Measurements from ENCODE around the gene FAM217B.

Gene FAM217B

GRCh38 chr20:59940129-59940955 lies at the start of gene FAM217B, which contains the start of gene PPP1R3D:
Gene FAM217B, plus strand, starts transcription at chr20:59940389. Its CDS starts 3,555 bp downstream, at chr20:59943944.
Gene PPP1R3D, minus strand, starts transcription at chr20:59940305. Its CDS starts 374 bp downstream, at chr20:59939931.
- peak; percentile 64 to 97 (median 91) for DNase-seq

GRCh38 chr20:59891581-59891980 lies 48.6 kb upstream of the FAM217B start:
- DNase-seq: no peak

- no peak for DNase-seq
These were observed 44.3 kb upstream of the FAM217B start for GRCh38 chr20:59895908-59896307.

- DNase-seq: no peak
These were observed 37.7 kb upstream of the FAM217B start for GRCh38 chr20:59902470-59902869.

- no peak for DNase-seq
These were observed 36.6 kb upstream of the FAM217B start for GRCh38 chr20:59903621-59904020.

- no peak for DNase-seq
These were observed 31.3 kb upstream of the FAM217B start for GRCh38 chr20:59908855-59909254.

- DNase-seq: no peak
These were observed 29.1 kb upstream of the FAM217B start for GRCh38 chr20:59911041-59911440.

- no peak for DNase-seq
These were observed 27.6 kb upstream of the FAM217B start for GRCh38 chr20:59912609-59913008.

GRCh38 chr20:59920944-59921343 lies 19.2 kb upstream of the FAM217B start:
- no peak for DNase-seq

GRCh38 chr20:59923514-59923913 lies 16.7 kb upstream of the FAM217B start:
- DNase-seq: no peak

GRCh38 chr20:59925359-59925758 lies 14.8 kb upstream of the FAM217B start:
- DNase-seq: no peak

- no peak for DNase-seq
These were observed 14.3 kb upstream of the FAM217B start for GRCh38 chr20:59925899-59926298.

- DNase-seq: no peak
These were observed 8.5 kb upstream of the FAM217B start for GRCh38 chr20:59931511-59932312.

GRCh38 chr20:59932616-59933295 lies 7.4 kb upstream of the FAM217B start:
- no peak for DNase-seq

GRCh38 chr20:59933296-59933848 lies 6.8 kb upstream of the FAM217B start, which contains the start of gene SYCP2:
Gene SYCP2, minus strand, starts transcription at chr20:59933637. Its CDS starts 11,224 bp downstream, at chr20:59922413.
- peak in 28 of 58 donors; percentile 14 to 83 (median 53) for DNase-seq

- DNase-seq: peak in 51 of 58 donors; percentile 38 to 82 (median 68)
These were observed 6.2 kb upstream of the FAM217B start for GRCh38 chr20:59933849-59934585.

- DNase-seq: no peak
These were observed 4.6 kb upstream of the FAM217B start for GRCh38 chr20:59935457-59936185.

GRCh38 chr20:59936409-59936808 lies 3.8 kb upstream of the FAM217B start:
- no peak for DNase-seq

- peak in 2 of 58 donors; percentile 30 to 43 for DNase-seq
These were observed 3.0 kb upstream of the FAM217B start for GRCh38 chr20:59937150-59937549.

GRCh38 chr20:59938221-59938620 lies 2.0 kb upstream of the FAM217B start:
- no peak for DNase-seq
